ENCODE measurements around the gene TMEM208.

GRCh38 chr16:67257486-67258160, 30.7 kb downstream of the TMEM208 start:
- TF ChIP-seq CTCF (IDR thresholded peaks at IDR 0.05), result no peak
- no peak for TF ChIP-seq EP300 (IDR thresholded peaks at IDR 0.05)
- no peak for TF ChIP-seq RFX5 (IDR thresholded peaks at IDR 0.05)
- TF ChIP-seq HDAC2 (IDR thresholded peaks at IDR 0.05), result no peak
- no peak for TF ChIP-seq PHF8 (IDR thresholded peaks at IDR 0.05; ENCODE audit: borderline replicate concordance, low read depth)
- TF ChIP-seq HEYL (CRISPR knock-in tag; IDR thresholded peaks at IDR 0.05), result no peak
- no peak for TF ChIP-seq MYC (IDR thresholded peaks at IDR 0.05; ENCODE audit: borderline replicate concordance, low read length)
- TF ChIP-seq HOXA7 (CRISPR knock-in tag; IDR thresholded peaks at IDR 0.05), result no peak
- TF ChIP-seq PBX3 (IDR thresholded peaks at IDR 0.05), result no peak
- no peak for TF ChIP-seq USF2 (IDR thresholded peaks at IDR 0.05)
- no peak for TF ChIP-seq POLR2A (IDR thresholded peaks at IDR 0.05; ENCODE audit: low read length)
- no peak for TF ChIP-seq CBX2 (IDR thresholded peaks at IDR 0.05; ENCODE audit: borderline replicate concordance, low read depth)

Data from A549 (cell line).